ENCODE data around the gene TEDC1.

DNA sequence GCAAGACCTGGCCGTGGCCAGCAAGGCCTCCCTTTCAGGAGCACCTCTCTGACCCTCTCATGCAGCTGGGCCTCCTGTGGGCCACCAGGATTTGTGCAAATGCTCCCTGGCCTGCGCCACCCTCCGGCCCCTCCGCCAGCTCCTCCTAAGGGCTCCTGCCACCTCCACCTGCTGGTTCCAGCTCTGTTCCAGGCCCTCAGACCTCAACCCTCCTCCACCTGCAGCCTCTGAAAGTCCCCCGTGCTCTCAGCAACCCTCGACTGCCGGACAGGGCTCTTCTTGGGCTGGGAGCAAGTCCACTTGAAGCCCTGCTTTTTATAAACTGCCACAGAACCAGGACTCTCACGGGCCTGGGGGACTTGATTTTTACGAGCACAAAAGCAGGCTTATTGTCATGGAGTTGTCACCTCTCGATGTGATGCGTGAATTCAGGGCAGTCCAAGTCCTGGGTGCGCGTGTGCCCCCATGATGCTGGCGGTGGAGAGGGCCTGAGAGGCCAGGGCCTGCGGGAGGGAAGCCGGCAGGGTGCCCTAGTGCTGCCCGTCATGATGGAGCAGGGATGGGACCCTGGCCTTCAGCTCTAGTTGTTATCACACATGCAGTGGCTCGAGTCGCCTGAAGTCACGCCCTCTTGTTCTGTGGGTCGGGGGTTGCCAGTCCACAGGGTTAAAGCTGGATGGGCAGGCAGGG, 9.1 kb downstream of the TEDC1 start:
- TF ChIP-seq, protein P1, sequence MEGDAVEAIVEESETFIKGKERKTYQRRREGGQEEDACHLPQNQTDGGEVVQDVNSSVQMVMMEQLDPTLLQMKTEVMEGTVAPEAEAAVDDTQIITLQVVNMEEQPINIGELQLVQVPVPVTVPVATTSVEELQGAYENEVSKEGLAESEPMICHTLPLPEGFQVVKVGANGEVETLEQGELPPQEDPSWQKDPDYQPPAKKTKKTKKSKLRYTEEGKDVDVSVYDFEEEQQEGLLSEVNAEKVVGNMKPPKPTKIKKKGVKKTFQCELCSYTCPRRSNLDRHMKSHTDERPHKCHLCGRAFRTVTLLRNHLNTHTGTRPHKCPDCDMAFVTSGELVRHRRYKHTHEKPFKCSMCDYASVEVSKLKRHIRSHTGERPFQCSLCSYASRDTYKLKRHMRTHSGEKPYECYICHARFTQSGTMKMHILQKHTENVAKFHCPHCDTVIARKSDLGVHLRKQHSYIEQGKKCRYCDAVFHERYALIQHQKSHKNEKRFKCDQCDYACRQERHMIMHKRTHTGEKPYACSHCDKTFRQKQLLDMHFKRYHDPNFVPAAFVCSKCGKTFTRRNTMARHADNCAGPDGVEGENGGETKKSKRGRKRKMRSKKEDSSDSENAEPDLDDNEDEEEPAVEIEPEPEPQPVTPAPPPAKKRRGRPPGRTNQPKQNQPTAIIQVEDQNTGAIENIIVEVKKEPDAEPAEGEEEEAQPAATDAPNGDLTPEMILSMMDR (IDR thresholded peaks at IDR 0.05): no peak
- TF ChIP-seq POLR2A (IDR thresholded peaks at IDR 0.05): no peak
